HG02678 (cell line): ENCODE results near the gene PTPN3.
A peak's percentile ranks its signal among the peaks of the same experiment; 100 is the strongest.
"Not testable (repeated sequence)": the region's sequence is repeated elsewhere in the genome, so short reads cannot be mapped to it uniquely, and the experiment has no call there.

ENCODE experiments used
- ATAC-seq: cut with Tn5 transposase; IDR thresholded peaks from one replicate; pipeline ENCODE4 v1.9.1; 2021; ENCODE audit warnings: mild to moderate bottlenecking, moderate library complexity; ENCODE audit not compliant: unreplicated experiment

Gene PTPN3

DNA sequence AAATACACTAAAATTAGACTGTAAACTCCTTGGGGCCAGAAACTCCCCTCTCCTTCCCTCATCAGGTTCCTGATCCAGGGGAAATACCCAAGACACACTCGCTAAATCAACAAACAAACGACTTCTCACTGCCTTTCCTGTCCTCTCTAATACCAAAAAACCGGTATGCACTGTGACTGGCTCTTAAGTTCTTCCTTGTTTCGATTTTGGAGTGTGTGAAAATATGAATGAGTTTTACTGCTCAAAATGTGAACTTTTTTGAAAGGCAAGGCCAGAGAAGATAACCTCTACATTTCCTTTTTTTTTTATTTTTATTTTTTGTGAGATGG, 96.2 kb downstream of the PTPN3 start:
- no peak for ATAC-seq

GRCh38 chr9:109401169-109401989, 96.7 kb downstream of the PTPN3 start:
- ATAC-seq = peak; percentile 30

DNA sequence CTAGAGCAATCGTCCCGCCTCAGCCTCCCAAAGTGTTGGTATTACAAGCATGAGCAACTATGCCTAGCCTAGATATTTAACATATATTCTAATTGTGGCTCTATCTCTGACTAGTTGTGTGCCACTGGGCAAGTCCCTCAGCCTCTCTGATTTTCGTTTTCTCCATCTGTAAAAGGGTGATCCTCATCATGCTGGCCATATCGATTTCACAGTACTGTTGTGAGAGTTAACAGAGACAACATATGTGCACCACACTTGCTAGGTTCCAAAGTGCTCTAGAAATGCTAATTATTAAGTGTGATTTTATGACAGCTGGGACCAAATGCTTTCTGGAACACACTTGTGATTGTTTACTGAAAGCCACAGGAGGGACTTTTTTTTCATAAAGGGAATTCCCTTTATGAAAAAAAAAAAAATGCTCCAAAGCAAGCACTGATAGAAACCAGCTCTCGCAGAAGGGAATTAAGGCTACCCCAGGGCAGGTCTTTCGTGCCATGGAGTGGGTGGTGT, 98.8 kb downstream of the PTPN3 start:
- ATAC-seq = peak; percentile 79

GRCh38 chr9:109391176-109391575, 106.9 kb downstream of the PTPN3 start:
- ATAC-seq = no peak

- ATAC-seq = no peak
These were observed 110.3 kb downstream of the PTPN3 start for GRCh38 chr9:109387856-109388255.

DNA sequence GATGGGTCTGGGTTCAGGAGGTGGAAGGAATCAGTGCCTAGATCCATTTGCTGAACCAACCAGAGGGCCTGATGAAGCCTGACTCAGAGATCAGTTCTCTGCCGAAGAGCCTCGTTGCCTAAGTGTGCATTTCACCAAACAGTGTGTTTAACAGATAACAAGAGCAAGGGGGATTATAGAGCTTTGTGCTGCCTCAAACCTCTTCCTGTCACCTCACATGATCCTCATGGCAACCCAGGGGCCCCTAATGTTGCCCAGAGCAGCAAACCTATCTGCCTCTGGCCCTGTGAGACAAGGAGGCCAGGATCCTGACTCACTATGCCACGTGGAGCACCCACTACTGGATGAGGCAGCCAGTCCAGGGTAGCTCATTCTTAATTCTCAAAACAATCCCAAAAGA, 110.9 kb downstream of the PTPN3 start:
- no peak for ATAC-seq

DNA sequence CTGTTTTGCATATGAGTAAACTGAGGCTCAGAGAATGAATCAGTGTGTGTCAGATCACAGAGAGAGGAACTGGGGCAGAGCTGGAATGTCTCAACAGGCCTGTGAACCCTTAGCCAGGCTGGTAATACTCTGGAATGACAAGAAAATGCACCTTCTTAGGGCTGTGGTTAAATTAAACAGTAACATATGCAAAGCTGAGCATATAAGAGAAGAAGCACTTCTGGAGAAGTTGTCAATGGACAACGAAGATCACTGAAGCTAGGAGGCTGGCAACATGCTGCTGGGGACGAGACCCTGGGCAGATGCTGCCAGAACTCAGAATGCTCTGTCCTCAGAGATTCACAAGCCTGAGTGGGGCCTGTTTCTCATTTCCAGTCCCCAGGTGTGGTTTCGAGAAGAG, 112.6 kb downstream of the PTPN3 start:
- ATAC-seq = no peak

GRCh38 chr9:109383947-109384346, 114.2 kb downstream of the PTPN3 start:
- no peak for ATAC-seq

- ATAC-seq = no peak
These were observed 114.8 kb downstream of the PTPN3 start for GRCh38 chr9:109383356-109383755.

- ATAC-seq = no peak
These were observed 115.5 kb downstream of the PTPN3 start for GRCh38 chr9:109382585-109382984.

DNA sequence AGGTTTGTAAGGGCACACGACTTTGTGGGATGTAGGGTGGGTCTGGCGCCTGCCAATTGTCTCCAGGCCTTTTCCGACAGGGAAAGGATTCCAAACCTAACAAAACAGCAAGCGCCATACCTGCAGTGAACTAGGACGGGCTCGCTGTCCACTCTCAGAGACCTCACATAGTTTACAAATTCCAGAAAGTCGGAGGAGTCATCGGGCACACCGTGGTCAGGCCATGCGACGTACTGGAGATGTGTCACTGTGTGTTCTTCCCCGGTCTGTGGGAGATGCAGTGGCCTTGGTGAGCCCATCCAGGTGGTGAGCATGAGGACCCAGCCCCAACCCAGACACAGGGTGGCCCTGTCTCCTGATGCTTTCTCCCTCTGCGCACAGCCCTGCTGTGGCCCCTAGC, 115.9 kb downstream of the PTPN3 start:
- ATAC-seq = no peak

- peak; percentile 56 for ATAC-seq
These were observed 116.9 kb downstream of the PTPN3 start for GRCh38 chr9:109381011-109381729.

DNA sequence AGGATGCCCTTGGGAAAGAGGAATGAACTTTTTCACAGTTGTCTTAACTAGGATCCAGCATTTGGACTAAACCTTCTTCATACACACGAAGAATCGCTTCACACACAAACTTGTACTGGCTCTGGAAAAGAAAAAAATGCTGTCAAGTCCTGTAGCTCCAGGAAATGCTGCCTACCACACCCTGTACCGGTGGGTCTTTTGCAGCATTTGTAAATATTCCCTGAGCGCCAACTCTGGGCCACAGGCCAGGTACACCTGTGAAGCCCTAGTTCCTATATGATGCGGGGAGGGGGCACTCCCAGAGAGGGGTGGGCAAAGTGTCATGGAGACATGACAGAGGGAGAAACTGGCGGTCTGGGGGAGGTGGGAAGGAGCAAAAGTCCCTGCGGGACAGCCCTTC, 118.6 kb downstream of the PTPN3 start:
- no peak for ATAC-seq

GRCh38 chr9:109378316-109378715, 119.8 kb downstream of the PTPN3 start:
- no peak for ATAC-seq

DNA sequence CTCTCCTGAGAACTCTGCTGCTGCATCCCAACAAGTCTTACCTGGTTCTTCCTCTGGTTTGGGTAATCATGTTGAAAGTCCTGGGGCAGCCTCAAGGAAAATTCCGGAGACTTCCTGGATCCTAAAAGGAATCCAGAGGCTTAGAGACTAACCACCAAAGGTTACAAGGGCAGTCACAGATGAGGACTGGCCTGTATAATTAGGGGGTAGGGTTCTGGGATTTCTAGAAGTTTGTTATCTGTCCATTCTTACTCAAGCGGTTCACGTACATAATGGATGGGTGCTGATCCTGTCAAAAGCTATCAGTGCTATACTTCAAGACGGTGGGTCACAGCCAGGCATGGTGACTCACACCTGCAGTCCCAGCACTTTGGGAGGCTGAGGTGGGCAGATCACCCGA, 125.9 kb downstream of the PTPN3 start:
- ATAC-seq = no peak

GRCh38 chr9:109371374-109371773, 126.7 kb downstream of the PTPN3 start:
- no peak for ATAC-seq

DNA sequence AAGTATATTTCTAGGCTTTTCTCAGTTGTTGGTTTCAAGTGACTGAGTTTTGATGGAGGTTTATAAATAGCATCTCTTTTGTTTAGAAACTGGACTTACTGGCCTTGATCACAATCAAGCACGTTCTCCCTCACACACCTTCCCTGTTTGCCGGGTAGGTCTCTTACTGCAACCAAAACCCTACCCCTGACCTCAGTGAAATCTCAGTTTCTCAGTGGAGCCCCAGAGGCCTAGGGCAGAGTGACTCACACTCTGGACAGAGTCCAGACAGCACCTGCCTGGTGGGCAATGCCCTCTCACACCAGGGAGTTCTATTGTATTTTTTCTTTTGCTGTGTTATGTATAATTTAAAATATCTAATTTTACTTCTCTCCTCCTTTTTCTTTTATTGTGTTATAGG, 128.8 kb downstream of the PTPN3 start:
- peak; percentile 68 for ATAC-seq

DNA sequence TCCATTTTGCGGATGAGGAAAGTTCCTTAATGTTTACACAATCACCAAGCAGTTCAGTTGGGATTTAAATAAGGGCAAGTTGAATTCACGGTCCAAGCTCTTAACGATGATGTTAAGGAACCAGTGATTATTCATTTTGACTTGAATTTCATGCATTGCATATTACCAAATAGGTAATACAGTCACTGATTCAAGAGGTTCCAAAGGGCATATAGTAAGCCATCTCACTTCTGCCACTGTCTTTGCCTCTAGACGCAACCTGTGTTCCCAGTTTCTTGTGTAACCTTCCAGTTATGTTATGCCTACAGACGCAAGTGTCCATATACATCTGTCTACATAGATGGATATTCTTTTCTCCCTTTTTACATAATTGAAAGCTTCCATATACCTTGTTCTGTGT, 137.3 kb downstream of the PTPN3 start:
- no peak for ATAC-seq

- not testable (repeated sequence) for ATAC-seq
These were observed 139.0 kb downstream of the PTPN3 start for GRCh38 chr9:109358968-109359603.

- no peak for ATAC-seq
These were observed 142.4 kb downstream of the PTPN3 start for GRCh38 chr9:109355564-109356297.

DNA sequence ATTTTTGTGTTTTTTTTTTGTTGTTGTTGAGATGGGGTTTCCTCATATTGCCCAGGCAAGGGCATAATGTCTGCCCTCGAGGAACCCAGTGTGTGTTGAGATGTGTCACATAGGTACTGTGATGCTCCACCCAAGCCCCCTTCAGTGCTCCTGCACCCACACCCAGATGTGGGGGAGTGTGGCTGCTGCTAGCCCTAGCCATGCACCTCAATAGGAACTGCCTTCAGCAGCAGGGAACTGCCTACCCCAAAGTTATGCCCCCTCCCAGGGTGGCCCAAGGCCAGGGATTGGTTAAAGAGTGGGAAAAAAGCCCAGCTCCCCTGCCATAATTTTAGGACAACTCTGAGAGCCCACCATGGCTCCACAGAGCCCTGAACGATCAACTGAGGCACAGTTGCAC, 143.9 kb downstream of the PTPN3 start:
- no peak for ATAC-seq
